Urothelium cell line (cell line): ENCODE measurements around the gene UNK.
A peak's percentile ranks its signal among the peaks of the same experiment; 100 is the strongest.
"Not testable (repeated sequence)": the region's sequence is repeated elsewhere in the genome, so short reads cannot be mapped to it uniquely, and the experiment has no call there.

Source experiments
- DNase-seq: peaks from one replicate; pipeline ENCODE4 v3.0.0; 2011; ENCODE audit warnings: low spot score, mixed read lengths
- FAIRE-seq: peaks from 2 replicates; lab custom pipeline; 2011; peaks lifted over from hg19 to GRCh38; lab: Jason Lieb, UNC

The UNK gene

DNA sequence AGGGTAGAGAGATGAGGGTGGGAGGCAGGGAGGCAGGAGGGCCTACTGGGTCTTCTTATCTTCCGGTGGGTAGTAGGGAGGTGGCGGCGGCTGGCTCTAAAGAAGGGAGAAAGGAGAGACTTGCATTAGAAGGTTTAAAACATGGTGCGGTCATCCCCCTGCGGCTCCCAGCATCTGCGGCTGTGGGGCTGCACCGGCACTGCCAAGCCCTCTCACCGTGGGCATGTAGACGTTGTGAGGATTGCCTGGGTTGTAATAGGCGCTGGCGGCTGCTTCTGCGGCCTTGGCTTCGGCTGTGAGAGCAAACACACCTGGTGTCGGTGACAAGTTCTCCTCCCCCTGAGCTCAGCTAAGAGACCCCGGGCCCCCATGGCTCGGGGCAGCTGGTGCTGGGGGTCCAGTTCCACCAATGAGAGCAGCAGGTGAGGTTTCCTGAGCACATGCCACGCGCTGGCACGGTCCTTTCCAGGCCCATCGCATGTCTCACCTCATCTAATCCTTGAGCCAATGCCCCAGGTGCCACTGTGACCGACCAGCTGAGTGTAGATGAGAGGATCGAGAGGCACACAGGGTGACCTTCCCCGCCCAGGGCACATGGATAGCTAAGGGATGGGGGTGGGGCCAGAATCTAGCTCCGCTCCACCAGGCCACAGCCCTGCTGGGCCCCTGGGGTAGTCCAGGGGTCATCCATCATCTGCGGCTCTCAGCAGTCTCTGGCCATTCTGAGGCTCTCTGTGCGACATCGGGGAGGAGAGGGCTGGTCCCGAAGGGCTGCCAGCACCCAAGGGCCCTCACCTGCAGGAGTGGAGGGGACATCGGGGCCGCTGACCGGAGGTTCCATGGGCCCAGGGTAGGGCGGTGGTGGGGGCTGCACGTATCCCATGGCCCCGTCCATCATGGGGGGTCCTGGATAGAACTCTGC, 62.3 kb downstream of the UNK start:
- no peak for FAIRE-seq
- no peak for DNase-seq

DNA sequence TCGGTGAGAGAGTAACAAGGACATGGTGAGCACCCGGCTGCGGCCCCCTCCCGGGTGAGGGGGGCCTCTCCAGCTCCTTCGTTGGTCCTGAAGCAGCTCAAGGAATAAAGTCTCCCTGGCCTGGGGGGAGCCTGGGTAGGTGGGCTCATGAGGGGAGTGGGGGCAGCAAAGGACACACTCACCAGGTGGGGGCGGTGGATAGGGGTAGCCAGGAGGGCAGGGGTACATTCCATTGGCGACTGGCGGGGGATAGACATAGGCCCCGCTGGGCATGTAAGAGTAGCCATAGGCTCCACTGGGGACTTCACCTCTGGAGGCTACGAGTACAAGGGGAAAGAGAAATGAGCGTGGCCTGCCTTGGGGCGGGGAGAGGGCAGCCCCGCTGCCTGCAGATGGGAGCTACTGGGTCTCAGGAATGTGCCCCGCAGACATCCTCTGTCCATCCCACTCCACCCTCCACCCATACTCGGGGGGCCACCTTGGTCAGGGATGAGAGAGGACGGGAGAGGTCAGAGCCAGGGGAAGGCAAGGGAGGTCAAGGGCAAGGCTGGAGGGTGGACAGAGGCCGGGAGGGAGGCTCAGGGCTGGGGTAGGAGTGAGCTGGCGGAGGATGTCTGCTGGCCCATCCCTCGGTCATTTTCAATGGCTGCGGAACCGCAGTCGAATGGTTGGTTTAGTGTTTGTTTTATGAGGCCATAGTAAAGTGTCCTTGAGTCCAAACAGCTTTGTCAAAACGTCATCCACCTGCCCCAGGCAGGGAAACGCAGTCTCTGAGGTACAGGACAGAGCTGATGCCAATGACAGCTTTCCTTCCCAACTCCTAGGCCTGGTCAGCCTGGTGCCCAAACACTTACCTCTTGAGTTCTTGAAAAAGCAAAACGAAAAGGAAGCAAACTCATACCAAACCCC, 63.3 kb downstream of the UNK start:
- FAIRE-seq, result no peak

DNA sequence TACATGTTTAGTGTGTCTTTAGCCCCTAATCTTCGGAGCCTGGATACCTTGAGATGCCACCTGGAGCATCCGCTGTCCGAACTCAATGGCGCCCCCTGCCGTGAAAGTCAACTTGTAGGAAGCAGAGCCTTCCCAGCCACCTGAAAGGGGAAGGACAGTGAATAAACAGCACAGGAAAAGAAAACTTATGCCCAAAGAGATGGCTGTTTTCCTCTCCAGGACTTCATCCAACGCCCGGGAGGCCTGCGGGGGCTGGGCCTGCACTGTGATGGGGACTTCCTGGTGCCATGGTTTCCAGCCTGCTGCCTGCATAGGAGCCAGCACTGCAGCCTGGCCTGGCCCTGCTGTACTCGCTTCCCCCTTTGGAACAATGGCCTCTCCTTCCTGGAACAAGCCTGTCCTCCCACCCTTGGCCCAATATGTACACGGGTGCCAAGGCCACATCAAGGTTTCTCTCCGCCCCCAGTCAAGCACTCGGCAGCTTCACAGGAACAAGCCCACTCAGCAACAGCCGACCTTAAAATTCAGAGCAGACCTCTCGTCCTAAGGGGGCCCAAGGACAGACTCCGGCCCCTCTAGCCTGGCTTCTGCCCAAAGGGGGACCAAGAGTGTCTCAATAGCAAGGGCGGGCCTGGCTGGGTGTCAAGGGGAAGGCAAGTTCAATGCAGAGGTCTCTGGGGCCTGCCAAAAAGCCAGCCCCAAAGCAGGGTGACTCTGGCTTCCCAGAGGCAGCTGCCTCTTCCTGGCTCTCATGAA, 64.1 kb downstream of the UNK start:
- DNase-seq (peak; percentile 63), FAIRE-seq (no peak)

More for the DNA sequence above, 63.3 kb downstream of the UNK start:
- DNase-seq, result no peak

DNA sequence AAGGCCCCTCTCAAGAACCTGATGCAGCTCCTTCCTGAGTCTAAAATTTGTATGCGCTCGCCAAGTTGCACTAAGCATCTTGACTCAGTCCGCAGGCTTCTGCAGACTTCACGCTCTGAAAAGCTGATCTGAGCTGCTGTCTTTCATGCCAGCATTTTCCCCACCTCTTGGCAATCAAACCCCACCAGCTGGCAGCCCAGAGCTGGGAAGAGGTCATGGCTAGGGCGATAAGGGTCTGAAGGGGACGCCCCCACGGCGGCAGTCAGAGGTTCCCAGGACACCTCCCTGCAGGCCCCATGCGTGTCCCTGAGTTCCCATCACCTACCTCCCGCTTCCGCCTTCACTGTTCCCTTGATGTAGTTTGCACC, 64.7 kb downstream of the UNK start:
- DNase-seq, result no peak
- FAIRE-seq, result no peak

DNA sequence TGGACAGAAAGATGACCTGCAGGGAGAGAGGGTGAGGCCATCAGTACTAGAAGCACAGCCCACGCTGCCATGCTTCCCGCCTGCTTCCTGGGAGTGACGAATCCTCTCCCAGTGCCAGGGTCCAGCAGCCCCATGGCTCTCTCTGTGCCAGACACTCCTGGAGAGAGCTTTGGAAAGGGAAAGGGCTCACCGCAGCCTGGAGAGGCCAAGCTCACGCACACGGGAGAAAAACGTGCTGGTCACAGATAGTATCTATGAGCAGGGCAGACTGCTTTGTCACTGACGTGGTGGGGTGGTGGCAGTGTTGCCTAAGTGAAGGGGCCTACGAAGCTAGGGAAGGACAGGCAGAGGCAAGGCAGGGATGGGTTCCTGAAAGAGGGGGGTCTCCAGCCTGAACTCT, 65.1 kb downstream of the UNK start:
- DNase-seq (no peak), FAIRE-seq (no peak)

DNA sequence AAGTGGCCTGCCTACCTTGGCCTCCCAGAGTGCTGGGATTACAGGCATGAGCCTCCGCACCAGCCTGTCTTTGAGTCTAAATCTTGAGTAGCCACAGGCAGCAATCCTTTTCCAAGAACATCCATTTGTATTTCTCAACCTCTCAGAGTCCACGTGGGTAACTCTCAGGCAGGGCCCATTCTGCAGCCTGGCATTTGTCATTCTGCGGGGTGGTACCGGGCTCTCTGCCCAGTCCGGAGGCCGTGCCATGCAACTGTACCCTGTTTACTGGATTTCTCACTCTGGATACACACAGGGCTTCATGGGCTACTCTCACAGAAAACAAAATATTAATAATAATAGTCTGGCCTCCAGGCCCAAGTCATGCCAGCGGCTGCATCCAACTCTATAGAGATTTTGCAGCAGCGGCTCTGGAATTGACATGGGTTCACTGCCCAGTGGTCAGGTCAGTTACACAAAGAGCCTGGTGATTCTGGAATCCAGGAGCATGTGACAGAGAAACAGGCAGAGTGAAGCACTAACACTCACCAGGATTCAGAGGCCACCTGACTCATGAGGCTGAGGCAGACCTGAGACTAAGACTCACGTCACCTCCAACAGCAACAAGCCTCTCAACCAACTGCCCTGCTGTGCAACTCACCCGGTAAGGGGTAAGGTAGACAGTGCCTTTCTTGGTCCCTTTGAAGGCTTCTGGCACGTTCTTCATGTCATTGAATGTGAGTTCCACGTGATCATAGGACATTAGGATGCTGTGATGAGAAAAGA, 66.5 kb downstream of the UNK start:
- DNase-seq (no peak), FAIRE-seq (no peak)

DNA sequence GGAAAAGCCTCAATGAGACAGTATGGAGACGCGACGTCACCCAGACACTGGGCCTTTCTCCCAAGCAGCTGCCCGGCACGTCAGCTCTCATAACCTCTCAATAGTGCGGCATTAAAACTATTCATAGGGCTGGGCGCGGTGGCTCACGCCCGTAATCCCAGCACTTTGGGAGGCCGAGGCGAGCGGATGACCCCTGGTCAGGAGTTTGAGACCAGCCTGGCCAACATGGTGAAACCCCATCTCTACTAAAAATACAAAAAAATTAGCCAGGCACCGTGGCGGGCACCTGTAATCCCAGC, 67.0 kb downstream of the UNK start:
- not testable (repeated sequence) for DNase-seq, FAIRE-seq

DNA sequence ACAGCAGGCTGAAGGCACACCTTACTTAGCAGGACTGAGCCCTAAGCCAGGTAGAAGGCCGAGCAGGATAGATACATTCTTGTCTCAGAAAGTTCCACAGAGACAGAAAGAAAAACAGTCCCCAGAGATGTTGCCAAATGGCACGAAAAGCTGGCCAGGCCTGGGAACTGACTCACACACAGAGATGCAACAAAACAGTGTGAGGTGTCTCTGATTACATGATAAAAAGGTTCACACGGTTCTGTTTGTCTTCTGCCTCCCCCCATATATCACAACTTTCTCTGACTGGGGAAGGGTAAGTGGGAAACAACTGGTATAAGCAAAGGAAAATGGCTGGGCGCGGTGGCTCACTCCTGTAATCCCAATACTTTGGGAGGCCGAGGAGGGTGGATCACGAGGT, 68.8 kb downstream of the UNK start:
- FAIRE-seq (no peak), DNase-seq (no peak)

DNA sequence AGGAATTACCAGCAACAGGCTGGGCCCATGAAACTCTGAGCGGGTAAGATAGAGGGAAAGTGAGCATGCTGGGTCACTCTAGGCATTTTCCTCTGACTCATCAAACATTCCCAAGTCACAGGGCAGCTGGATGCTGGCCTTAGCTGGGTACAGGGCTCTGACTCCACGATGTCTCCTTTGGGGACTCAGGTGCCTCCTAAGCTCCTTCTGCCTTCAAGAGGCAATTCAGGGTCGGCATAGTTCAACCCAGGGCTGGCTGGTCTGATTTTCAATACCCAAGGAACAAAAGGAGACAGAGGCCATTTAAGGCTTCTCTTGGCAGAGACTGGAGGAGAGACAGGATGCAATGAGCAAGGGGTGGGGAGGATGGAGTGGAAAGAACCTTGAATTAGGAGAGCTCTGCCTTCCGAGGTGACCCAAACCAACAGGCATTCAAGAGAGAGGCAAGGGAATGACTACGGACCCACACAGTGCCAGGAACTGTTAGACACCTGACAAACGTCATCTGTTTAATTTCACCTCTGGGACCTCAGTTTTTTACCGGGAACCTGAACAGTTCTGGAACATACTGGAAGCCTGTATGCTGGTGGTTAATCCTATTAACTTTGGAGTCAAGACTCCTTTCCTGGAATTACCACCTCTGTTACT, 69.6 kb downstream of the UNK start:
- FAIRE-seq (no peak), DNase-seq (peak; percentile 72)

DNA sequence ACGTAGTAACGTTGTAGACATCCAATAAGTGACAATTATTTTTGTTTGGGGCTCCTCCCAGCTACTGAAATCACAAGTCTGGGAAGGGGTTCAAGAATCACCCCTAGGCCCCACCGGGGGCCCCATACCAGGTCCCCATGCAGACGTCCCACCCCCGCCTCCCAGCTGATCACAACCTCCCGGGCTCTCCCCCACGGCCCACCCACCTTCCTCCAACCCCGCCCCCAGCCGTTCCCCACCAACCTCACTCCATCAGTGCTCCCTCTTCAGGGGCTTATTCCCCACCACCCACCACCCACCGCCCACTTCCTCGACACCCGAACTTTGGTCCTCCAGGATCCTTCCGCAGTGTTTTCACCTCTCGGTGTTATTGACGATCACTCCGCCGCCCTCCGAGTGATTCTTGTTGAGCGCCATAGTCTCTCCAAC, 70.3 kb downstream of the UNK start:
- DNase-seq (no peak), FAIRE-seq (no peak)

DNA sequence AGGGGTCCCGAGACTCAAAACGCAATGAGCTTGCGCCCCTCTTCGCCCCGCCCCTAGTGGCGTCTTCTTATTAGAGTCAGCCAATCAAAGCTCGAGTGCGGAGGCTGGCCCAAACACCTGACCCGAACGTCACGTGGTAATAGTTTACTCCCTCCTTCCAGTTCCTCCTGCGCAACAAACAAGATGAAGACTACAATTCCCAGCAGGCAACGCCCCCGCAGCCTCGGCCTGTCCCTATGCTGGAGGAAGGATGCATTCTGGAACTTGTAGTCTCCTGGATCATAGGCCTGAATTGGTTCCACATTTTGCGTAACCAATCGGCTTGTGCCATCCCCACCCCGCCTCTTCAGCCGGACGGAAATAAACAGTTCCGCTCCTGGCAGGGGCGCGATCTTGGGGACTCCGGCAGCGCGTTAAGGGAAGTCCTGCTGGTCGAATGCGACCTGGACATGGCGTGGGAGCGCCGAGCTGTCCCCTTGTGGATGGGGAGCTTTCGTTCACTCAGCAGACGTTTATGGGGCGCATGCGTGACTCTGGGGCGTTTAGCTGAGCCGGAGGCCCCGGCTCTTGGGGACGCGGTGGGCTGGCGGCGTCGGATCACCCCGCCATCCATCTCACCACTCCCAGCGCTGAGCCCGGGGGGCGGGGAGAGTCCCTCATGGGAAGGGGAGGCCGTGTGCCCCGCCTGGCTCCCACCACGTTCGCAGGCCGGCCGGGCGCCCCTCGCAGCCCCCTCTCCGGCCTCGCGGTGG, 70.9 kb downstream of the UNK start, which contains the start of gene WBP2:
Gene WBP2 (minus strand): TSS at position 26 of the 752 bp plus-strand sequence. CDS start 38 bp downstream, outside the sequence.
- FAIRE-seq (peak; percentile 94), DNase-seq (peak; percentile 100)

DNA sequence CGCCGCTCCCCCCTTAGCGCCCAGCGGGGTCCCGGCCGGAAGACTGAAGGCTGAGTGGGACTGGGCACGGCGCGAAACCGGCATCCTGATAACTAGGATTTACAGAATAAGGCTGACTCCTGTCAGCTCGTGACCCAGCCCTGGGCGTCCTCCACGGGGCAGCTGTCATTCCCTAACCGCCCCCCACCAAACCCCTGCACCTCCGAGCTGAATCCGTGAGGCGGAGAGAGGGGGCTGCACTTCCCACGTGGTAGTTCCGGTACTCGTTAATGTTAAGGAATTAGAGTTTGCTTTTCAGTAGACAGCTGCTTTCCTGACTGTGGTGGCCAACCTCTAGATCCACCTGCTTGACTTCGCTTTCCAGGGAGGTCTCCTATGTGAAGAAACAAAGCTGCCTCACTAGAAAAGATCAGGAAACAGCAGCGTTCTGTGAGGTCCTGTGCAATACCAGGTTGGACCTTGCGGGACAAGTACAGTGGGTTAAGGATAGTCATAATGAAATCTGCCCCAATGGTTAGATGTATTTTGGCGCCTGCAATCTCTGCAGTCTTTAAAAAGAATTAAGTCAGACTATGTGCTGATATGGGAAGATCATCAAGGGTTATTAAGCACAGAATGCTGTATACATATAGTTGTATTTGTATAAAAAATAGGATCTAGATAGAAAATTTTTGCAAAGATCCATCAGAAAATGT, 71.6 kb downstream of the UNK start:
- FAIRE-seq (no peak), DNase-seq (no peak)

DNA sequence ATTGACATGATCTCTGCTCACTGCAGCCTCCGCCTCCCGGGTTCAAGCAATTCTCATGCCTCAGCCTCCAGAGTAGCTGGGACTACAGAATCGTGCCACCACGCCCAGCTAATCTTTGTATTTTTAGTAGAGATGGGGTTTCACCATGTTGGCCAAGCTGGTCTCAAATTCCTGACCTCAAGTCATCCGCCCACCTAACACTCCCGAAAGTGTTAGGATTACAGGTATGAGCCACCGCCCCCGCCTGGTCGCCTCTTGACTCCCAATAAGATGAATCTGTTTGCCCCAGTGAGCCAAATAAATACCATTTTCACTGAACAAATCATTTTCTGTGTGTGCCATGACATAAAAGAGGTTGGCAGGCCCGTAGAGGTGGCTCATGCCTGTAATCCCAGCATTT, 74.8 kb downstream of the UNK start:
- not testable (repeated sequence) for DNase-seq, FAIRE-seq

DNA sequence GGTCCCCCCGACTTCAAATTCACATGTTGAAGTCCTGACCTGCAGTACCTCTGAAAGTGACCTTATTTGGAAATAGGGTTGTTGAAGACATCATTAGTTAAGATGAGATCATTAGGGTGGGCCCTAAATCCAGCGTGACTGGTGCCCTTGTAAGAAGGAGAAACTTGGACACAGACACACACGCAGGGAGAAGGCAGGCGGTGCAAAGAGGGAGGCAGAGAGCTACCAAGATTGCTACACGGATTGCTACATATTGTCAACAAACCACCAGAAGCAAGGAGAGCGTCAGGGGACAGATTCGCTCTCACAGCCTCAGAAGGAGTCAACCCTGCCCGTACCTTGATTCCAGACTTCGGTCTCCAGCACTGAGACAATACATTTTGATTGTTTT, 77.3 kb downstream of the UNK start:
- FAIRE-seq, result no peak
- DNase-seq, result no peak

DNA sequence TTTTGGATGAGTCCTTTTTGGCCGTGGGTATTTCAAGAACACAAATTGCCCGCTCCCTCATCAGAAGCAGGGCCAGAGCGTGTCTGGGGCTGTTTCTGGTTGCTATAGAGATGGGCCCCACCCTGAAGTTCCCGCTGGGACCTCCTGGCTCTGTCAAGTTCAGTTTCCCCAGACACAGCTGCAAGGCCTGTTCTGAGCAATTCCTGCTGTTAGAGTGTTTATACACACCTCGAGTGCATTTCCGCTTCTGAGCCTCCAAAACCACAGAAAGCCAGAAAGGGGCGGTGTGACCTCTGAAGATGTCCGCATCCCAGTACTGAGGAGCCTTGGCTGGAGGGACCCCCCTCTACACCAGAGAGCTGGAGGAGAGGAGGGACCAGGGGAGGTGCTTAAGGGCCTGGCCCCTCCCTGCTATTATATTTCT, 79.9 kb downstream of the UNK start:
- FAIRE-seq (no peak), DNase-seq (no peak)

DNA sequence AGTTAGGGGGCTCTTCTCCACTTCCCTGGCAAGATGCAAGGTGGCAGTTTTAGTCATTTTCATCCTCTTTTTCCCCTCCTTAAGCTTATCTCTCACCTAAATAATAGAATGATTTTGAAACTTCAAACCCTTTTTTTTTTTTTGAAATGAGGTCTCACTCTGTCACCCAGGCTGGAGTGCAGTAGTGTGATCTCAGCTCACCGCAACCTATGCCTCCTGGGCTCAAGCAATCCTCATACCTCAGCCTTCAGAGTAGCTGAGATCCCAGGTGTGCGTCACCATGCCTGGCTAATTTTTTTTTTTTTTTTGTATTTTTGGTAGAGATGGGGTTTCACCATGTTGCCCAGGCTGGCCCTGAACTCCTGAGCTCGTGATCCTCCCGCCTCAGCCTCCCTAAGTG, 80.3 kb downstream of the UNK start:
- DNase-seq, FAIRE-seq: not testable (repeated sequence)

DNA sequence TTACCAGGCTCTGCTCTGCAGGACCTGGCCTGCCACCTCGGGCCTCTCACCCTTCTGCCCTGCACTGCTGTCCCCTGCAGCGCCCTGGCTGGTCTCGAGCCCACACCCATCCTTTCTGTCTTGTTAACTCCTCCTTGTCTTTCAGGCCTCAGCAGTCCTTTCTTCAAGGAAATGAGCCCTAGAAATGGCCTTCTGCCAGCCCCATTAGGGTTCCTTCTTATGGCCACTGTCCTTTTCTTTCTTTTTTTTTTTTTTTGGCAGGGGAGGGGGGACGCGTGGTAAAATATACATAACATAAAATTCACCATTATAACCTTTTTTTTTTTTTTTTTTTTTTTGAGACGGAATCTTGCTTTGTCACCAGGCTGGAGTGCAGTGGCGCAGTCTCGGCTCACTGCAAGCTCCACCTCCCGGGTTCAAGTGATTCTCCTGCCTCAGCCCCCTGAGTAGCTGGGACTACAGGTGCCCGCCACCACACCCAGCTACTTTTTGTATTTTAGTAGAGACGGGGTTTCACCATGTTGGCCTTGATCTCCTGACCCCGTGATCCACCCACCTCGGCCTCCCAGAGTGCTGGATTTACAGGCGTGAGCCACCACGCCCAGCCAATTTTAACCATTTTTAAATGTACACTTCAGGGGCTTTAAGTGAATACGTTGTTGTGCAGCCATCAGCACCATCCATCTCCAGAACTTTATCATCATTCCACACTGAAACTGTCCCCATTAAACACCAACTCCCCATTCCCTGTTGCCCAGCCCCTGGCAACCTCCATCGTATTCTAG, 81.0 kb downstream of the UNK start:
- not testable (repeated sequence) for DNase-seq, FAIRE-seq
